HG03460 (cell line): ENCODE data around the gene TLCD3B.

Source experiments
- ATAC-seq: cut with Tn5 transposase; IDR thresholded peaks from one replicate; pipeline ENCODE4 v1.9.1; 2021; ENCODE audit not compliant: unreplicated experiment

Gene TLCD3B

GRCh38 chr16:30030841-30031413 lies at the start of gene TLCD3B:
TSS of gene TLCD3B (minus strand) at chr16:30031271. CDS start at chr16:30030527, 744 bp downstream.
- no peak for ATAC-seq

- ATAC-seq = no peak
Measured at GRCh38 chr16:30079480-30079879, 48.4 kb upstream of the TLCD3B start.

- no peak for ATAC-seq
Measured at GRCh38 chr16:30078744-30079143, 47.7 kb upstream of the TLCD3B start.

- ATAC-seq = no peak
Measured at GRCh38 chr16:30077656-30078055, 46.6 kb upstream of the TLCD3B start.

GRCh38 chr16:30076276-30076791 lies 45.3 kb upstream of the TLCD3B start:
- ATAC-seq = peak; percentile 23

- ATAC-seq = peak; percentile 64
Measured at GRCh38 chr16:30075503-30076275, 44.6 kb upstream of the TLCD3B start, which contains the start of gene PPP4C. TSS of gene PPP4C (plus strand) at chr16:30075994. CDS start at chr16:30076378, 384 bp downstream.

GRCh38 chr16:30070490-30070889 lies 39.4 kb upstream of the TLCD3B start:
- ATAC-seq = no peak

GRCh38 chr16:30069611-30070462 lies 38.8 kb upstream of the TLCD3B start:
- no peak for ATAC-seq

GRCh38 chr16:30068750-30069610 lies 37.9 kb upstream of the TLCD3B start:
- ATAC-seq = no peak

- no peak for ATAC-seq
Measured at GRCh38 chr16:30068333-30068732, 37.3 kb upstream of the TLCD3B start.

GRCh38 chr16:30067584-30067916 lies 36.5 kb upstream of the TLCD3B start:
- ATAC-seq = no peak

GRCh38 chr16:30066761-30067583 lies 35.9 kb upstream of the TLCD3B start:
- no peak for ATAC-seq

GRCh38 chr16:30065943-30066760 lies 35.1 kb upstream of the TLCD3B start:
- ATAC-seq = no peak

GRCh38 chr16:30065102-30065942 lies 34.3 kb upstream of the TLCD3B start, which contains the start of gene ALDOA:
TSS of gene ALDOA (plus strand) at chr16:30065760. CDS start at chr16:30066898, 1,138 bp downstream.
- ATAC-seq = peak; percentile 71

- no peak for ATAC-seq
Measured at GRCh38 chr16:30064729-30065101, 33.6 kb upstream of the TLCD3B start.

- peak; percentile 40 for ATAC-seq
Measured at GRCh38 chr16:30063893-30064728, 33.0 kb upstream of the TLCD3B start.
